Type B pancreatic cell (in vitro differentiated cells): Measurements from ENCODE around the gene CYSRT1. TPM values are rescaled to one million over a fixed set of nuclear protein-coding genes. Genes with fewer than 3 reads are reported as not detected.

Experiments used
- DNase-seq: peaks from one replicate; pipeline ENCODE4 v3.0.0; 2021; ENCODE audit warnings: mixed read lengths; ENCODE audit not compliant: unreplicated experiment; ENCODE audit errors: extremely low spot score
- H3K27ac Mint-ChIP-seq: 2 replicates; pipeline ENCODE4 v1.8.0; 2021; ENCODE audit warnings: mild to moderate bottlenecking, mixed read lengths
- H3K27me3 Mint-ChIP-seq: 2 replicates; pipeline ENCODE4 v1.8.0; 2021; ENCODE audit warnings: mixed read lengths
- H3K36me3 Mint-ChIP-seq: 2 replicates; pipeline ENCODE4 v1.8.0; 2021; ENCODE audit warnings: mixed read lengths
- H3K4me1 Mint-ChIP-seq: one replicate; pipeline ENCODE4 v1.8.0; 2021; ENCODE audit warnings: mixed read lengths; ENCODE audit not compliant: unreplicated experiment
- H3K4me3 Mint-ChIP-seq: 2 replicates; pipeline ENCODE4 v1.8.0; 2021; ENCODE audit warnings: mild to moderate bottlenecking, mixed read lengths
- H3K9me3 Mint-ChIP-seq: 2 replicates; pipeline ENCODE4 v1.8.0; 2021; ENCODE audit warnings: mixed read lengths
- total RNA-seq: library from RNA; stranded (reverse); gene quantifications from 2 replicates; pipeline ENCODE4 v1.2.1, GENCODE V29; 2021; ENCODE audit warnings: low replicate concordance
- TF ChIP-seq, protein P1 (sequence below): fragments of 200-600 bp; sonication (generic); conservative IDR thresholded peaks from 2 replicates; pipeline ENCODE4 v1.5.0; 2021; ENCODE audit warnings: antibody characterized with exemption, mild to moderate bottlenecking

Gene CYSRT1
- total RNA-seq, 1 donor from 2014 or later: 1.5 TPM

DNA sequence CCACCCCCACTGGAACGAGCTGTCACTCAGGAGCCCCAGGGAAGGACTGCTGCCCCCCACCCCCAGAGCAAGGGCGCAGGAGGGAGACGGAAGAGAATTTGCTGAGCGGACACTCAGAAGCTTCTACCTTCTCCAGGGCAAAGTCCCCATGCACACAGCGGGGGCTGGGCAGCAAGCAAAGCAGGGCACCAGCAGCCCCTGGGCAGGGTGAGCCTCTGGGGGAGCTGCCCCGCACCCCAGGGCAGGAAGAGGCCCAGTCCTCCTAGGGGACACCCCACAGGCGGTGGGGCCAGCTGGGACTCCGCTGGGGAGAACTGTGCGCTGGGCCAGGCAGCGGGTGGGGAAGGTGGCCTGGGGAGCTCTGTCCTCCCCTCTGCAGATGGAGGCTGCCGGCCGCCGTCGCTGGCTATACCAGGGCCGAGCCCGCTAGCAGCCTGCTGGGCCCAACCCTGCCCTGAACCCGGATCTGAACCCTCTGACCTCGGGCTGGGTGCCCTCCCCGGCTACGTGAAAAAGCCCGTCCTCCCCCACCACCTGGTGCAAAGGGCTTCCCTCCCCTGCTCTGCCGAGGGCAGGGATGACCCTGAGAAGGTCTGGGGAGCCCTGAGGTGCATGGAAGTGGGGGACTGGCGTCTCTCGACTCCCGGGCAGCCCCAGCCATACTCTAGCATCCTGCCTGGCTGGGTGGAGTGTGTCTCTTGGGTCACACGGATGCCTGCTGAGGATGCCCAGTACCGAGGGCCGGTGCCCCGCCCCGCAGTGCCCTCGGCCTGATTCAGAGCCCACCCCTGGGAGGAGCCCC is 5.1 kb downstream of the CYSRT1 start:
- no peak for DNase-seq
- Mint-ChIP-seq H3K36me3 (no peaks in the 10 kb centered on the region), H3K4me1 (peaks cover 5% of the 10 kb centered on the region)

DNA sequence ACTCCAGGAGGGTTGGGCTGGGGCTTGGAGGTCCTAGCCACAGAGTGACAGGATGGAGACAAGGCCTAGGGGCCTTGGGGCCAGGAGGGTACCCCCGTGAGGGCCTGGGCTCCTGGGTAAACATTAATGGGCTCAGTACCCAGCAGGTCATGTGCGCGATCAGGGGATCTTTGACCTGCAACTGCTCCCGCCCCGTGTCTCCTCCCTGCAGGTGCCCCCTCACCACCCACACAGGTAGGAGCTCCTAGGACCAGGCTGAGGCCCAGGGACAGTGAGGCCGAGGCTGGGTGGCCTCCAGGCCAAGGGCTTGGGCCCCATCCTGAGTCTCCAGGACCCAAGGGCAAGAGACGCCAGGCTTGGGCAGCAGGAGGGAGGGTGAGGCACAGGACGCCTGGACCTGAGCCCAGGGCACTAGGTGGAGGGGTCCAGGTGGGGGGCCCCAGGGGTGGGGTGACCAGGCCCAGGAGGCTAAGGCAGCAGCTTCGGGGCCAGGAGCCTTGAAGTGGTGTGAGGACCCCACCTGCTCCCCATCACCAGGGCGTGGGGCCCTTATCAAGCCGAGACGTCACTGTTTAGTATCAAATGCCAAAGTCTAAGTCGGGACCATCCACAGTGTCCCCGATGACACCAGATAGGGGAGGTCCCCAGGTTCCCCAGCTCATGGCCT is 5.9 kb downstream of the CYSRT1 start, which contains the start of gene SLC34A3:
TSS of gene SLC34A3 (plus strand) at position 197 of the 667 bp plus-strand sequence. CDS start 802 bp downstream, outside the sequence.
- Mint-ChIP-seq H3K4me3 (no peak within 1 kb of the TSS), H3K27me3 (peaks cover 3% of the 10 kb centered on the region), H3K4me1 (peaks cover 5% of the 10 kb centered on the region), H3K27ac (no peak within 1 kb of the TSS), H3K36me3 (no peaks in the 10 kb centered on the region), H3K9me3 (no peaks in the 10 kb centered on the region)
- DNase-seq: no peak
- TF ChIP-seq, protein P1, sequence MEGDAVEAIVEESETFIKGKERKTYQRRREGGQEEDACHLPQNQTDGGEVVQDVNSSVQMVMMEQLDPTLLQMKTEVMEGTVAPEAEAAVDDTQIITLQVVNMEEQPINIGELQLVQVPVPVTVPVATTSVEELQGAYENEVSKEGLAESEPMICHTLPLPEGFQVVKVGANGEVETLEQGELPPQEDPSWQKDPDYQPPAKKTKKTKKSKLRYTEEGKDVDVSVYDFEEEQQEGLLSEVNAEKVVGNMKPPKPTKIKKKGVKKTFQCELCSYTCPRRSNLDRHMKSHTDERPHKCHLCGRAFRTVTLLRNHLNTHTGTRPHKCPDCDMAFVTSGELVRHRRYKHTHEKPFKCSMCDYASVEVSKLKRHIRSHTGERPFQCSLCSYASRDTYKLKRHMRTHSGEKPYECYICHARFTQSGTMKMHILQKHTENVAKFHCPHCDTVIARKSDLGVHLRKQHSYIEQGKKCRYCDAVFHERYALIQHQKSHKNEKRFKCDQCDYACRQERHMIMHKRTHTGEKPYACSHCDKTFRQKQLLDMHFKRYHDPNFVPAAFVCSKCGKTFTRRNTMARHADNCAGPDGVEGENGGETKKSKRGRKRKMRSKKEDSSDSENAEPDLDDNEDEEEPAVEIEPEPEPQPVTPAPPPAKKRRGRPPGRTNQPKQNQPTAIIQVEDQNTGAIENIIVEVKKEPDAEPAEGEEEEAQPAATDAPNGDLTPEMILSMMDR: no peak

More for the DNA sequence above, 5.1 kb downstream of the CYSRT1 start:
- H3K4me3 Mint-ChIP-seq: no peak overlapping the region
- no peak overlapping the region for H3K27ac Mint-ChIP-seq
- peaks cover 3% of the 10 kb centered on the region for H3K27me3 Mint-ChIP-seq
- no peaks in the 10 kb centered on the region for H3K9me3 Mint-ChIP-seq
- TF ChIP-seq, protein P1: no peak

DNA sequence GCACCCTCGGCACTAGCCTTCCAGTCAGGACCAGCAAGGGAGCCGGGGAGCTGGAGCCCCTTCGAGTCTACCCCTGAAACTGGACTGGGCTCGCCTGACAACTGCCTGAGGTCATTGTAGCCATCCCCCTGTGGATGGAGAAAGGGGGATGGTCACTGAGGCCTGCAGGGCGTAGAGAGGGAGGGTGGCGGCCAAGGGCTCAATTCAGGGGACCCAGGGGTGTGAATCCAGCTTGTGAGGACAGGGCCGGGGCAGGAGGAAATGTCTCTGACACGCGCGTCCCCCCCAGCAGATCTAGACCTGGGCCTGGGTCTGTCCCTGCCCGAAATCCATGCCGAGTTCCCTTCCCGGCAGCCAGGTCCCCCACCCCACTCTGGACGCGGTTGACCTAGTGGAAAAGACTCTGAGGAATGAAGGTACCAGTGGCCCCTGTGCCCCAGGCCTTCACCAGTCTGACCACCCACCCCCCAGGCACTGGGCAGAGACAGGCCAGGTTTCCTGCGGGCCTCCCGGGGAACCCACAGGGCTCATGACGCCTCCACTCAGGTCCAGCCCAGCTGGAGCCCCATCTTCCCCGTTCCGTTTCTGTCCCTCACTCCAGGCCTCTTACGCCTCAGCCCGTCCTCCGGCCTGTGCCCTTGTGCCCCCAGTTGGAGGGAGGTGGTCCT is 6.5 kb downstream of the CYSRT1 start:
- Mint-ChIP-seq H3K9me3 (no peaks in the 10 kb centered on the region), H3K27ac (no peak overlapping the region), H3K4me1 (peaks cover 5% of the 10 kb centered on the region), H3K27me3 (peaks cover 3% of the 10 kb centered on the region), H3K36me3 (no peaks in the 10 kb centered on the region), H3K4me3 (no peak overlapping the region)
- TF ChIP-seq, protein P1: no peak
- no peak for DNase-seq

DNA sequence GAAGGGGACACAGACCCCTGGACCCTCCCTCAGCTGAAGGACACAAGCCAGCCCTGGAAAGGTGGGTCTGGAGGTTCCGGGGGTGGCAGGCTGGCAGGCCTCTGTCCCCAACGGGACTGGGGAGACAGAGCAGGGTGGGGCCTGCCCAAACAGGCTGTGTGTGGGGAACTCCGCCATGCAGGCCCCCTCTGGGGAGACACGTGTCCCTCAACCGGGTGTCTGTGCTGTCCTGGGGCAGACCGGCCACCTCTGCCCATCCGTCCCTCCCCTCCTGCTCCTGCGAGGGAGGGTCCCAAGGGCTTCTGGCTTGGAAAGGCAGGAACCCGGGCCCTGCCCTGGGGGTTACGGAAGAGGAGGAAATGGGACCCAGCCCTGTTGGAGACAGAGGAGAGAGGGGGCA is 7.1 kb downstream of the CYSRT1 start:
- Mint-ChIP-seq H3K36me3 (no peaks in the 10 kb centered on the region), H3K27me3 (peaks cover 3% of the 10 kb centered on the region), H3K4me1 (peaks cover 5% of the 10 kb centered on the region), H3K4me3 (no peak overlapping the region), H3K27ac (no peak overlapping the region), H3K9me3 (no peaks in the 10 kb centered on the region)
- TF ChIP-seq, protein P1: no peak
- DNase-seq: no peak

DNA sequence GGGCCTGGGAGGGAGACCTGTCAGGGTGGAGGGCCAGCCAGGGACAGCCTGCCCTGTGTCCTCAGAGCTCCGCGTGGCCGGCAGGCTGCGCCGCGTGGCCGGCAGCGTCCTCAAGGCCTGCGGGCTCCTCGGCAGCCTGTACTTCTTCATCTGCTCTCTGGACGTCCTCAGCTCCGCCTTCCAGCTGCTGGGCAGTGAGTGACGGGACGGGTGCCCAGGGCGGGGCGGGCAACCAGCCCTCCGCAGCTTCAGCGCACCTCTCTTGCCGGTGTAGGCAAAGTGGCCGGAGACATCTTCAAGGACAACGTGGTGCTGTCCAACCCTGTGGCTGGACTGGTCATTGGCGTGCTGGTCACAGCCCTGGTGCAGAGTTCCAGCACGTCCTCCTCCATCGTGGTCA is 7.5 kb downstream of the CYSRT1 start:
- Mint-ChIP-seq H3K36me3 (no peaks in the 10 kb centered on the region), H3K27ac (no peak overlapping the region), H3K4me1 (peaks cover 3% of the 10 kb centered on the region), H3K4me3 (no peak overlapping the region), H3K27me3 (peaks cover 2% of the 10 kb centered on the region), H3K9me3 (no peaks in the 10 kb centered on the region)
- TF ChIP-seq, protein P1: no peak
- DNase-seq: no peak
